Panc1 (cell line): Measurements from ENCODE around the gene TMEM141. TPM values are rescaled to one million over a fixed set of nuclear protein-coding genes. Genes with fewer than 3 reads are reported as not detected.

Source experiments
- ATAC-seq: fragments of 200-7000 bp; cut with Tn5 transposase; 2 replicates; pipeline ENCODE4 v1.9.1; 2020; ENCODE audit warnings: mild to moderate bottlenecking, moderate library complexity
- BruUV-seq: library from RNA; stranded (reverse); fragments of 400-500 nt; replicated peaks from 2 replicates; lab custom pipeline; 2021; lab: Mats Ljungman, UMichigan
- CTCF ChIA-PET: fragments of 300-600 bp; sonication (Branson Sonifier 250); formaldehyde crosslinking; loops from one replicate; lab custom pipeline; 2022; ENCODE audit warnings: antibody characterized with exemption; lab: Charles Lee
- POLR2A ChIA-PET: fragments of 300-600 bp; sonication (Branson Sonifier 250); formaldehyde crosslinking; loops from one replicate; lab custom pipeline; 2022; ENCODE audit warnings: antibody characterized with exemption; lab: Charles Lee
- DNase-seq: peaks from one replicate; pipeline ENCODE4 v3.0.0-alpha.2; 2010; ENCODE audit warnings: low read depth, low spot score
- H3K27ac ChIP-seq: 2 replicates; pipeline ENCODE4 v1.5.1; 2011; ENCODE audit warnings: mild to moderate bottlenecking, low read length, inconsistent platforms
- H3K27me3 ChIP-seq: fragments of 200-500 bp; sonication (Bioruptor generic); 2 replicates; pipeline ENCODE4 v1.6.0; 2014; ENCODE audit warnings: low read length, inconsistent platforms; ENCODE audit not compliant: control insufficient read depth, insufficient read depth
- H3K36me3 ChIP-seq: fragments of 200-500 bp; sonication (Bioruptor generic); 2 replicates; pipeline ENCODE4 v1.5.1; 2014; ENCODE audit warnings: inconsistent platforms, mild to moderate bottlenecking, low read length, moderate library complexity; ENCODE audit not compliant: control insufficient read depth, insufficient read depth
- H3K4me1 ChIP-seq: 2 replicates; pipeline ENCODE4 v1.5.1; 2011; ENCODE audit warnings: inconsistent platforms, mild to moderate bottlenecking, low read length, moderate library complexity; ENCODE audit not compliant: control insufficient read depth, insufficient read depth
- H3K4me3 ChIP-seq, 2 experiments: 2 replicates each; pipeline ENCODE4 v1.5.1; 2011 to 2012; ENCODE audit warnings: low read depth in 2 of 2, low read length in 2 of 2, mild to moderate bottlenecking in 2 of 2, inconsistent platforms in 1 of 2, moderate library complexity in 1 of 2
- H3K9me3 ChIP-seq: fragments of 200-500 bp; sonication (Bioruptor generic); 2 replicates; pipeline ENCODE4 v1.5.1; 2014; ENCODE audit warnings: low read depth, mild to moderate bottlenecking, inconsistent platforms, low read length, moderate library complexity; ENCODE audit not compliant: control insufficient read depth, insufficient read depth
- CTCF ChIP-seq: fragments of 450-650 bp; IDR thresholded peaks from 2 replicates; pipeline ENCODE4 v1.5.1; 2017; ENCODE audit warnings: mild to moderate bottlenecking
- POLR2AphosphoS5 ChIP-seq: IDR thresholded peaks from 2 replicates; pipeline ENCODE4 v1.6.1; 2012; ENCODE audit warnings: mild to moderate bottlenecking, low read depth, low read length, moderate library complexity
- REST ChIP-seq, 2 experiments: IDR thresholded peaks; 2 replicates each; pipeline ENCODE4 v1.6.1; 2011 to 2012; ENCODE audit warnings: low read depth in 2 of 2, control low read depth in 1 of 2, low read length in 1 of 2, mild to moderate bottlenecking in 1 of 2, moderate library complexity in 1 of 2; ENCODE audit not compliant: insufficient read depth in 1 of 2
- SIN3A ChIP-seq: IDR thresholded peaks from 2 replicates; pipeline ENCODE4 v1.6.1; 2012; ENCODE audit warnings: low read depth, mild to moderate bottlenecking, low read length, moderate library complexity, borderline replicate concordance; ENCODE audit not compliant: insufficient read depth
- TCF7L2 ChIP-seq: IDR thresholded peaks from 2 replicates; pipeline ENCODE4 v1.6.1; 2011; ENCODE audit warnings: mild to moderate bottlenecking, low read depth, low read length, inconsistent platforms
- in situ Hi-C: cut with HindIII; loops from 2 replicates; pipeline ENCODE4 v1.10.0; 2016; ENCODE audit warnings: low sequenced_read_pairs, low pct_unique_long_range_greater_than_20kb
- intact Hi-C: fragments of 100-400 bp; cut with micrococcal nuclease; formaldehyde crosslinking; loops from one replicate; pipeline ENCODE4 v1.10.0; 2022; ENCODE audit not compliant: unreplicated experiment
- total RNA-seq: library from RNA; stranded (reverse); gene quantifications from one replicate; pipeline ENCODE4 v1.2.1, GENCODE V29; 2021; ENCODE audit not compliant: unreplicated experiment

Gene TMEM141
- total RNA-seq, 1 experiment from 2014 or later: 53.5 TPM

GRCh38 chr9:136757751-136758140, 33.4 kb upstream of the TMEM141 start:
- Histone ChIP-seq H3K4me1 (peaks cover 3% of the 10 kb centered on the region; the same call in 1 of the 2 replicates), H3K27ac (no peak overlapping the region), H3K4me3 (no peak overlapping the region), H3K36me3 (no peaks in the 10 kb centered on the region), H3K27me3 (no peaks in the 10 kb centered on the region), H3K9me3 (no peaks in the 10 kb centered on the region)
- no TSS peak for BruUV-seq
- CTCF ChIA-PET: interaction anchor here (0.6 to 0.9 kb wide), 3 partner anchors 9 to 38 kb away, joined by 3 to 6 read pairs (median 4); no protein-coding TSS in a partner anchor
- no peak for ATAC-seq
- in situ Hi-C loops: no loop called here
- DNase-seq: no peak
- TF ChIP-seq REST (IDR thresholded peaks at IDR 0.05; ENCODE audit: insufficient read depth in 1 of 2, low read depth in 2 of 2, low read length in 1 of 2) (no peak), CTCF (no peak), POLR2AphosphoS5 (no peak), SIN3A (no peak), TCF7L2 (no peak)
- intact Hi-C loops: no loop called here
- POLR2A ChIA-PET: no interaction called here

- Histone ChIP-seq H3K27ac (no peak overlapping the region), H3K36me3 (no peaks in the 10 kb centered on the region), H3K4me1 (peaks cover 3% of the 10 kb centered on the region; the same call in 1 of the 2 replicates), H3K4me3 (no peak overlapping the region), H3K27me3 (no peaks in the 10 kb centered on the region), H3K9me3 (no peaks in the 10 kb centered on the region)
- intact Hi-C loops: no loop called here
- TF ChIP-seq TCF7L2 (no peak), CTCF (no peak), REST (IDR thresholded peaks at IDR 0.05; ENCODE audit: insufficient read depth in 1 of 2, low read depth in 2 of 2, low read length in 1 of 2) (no peak), SIN3A (no peak), POLR2AphosphoS5 (no peak)
- no TSS peak for BruUV-seq
- POLR2A ChIA-PET: no interaction called here
- CTCF ChIA-PET: no interaction called here
- no peak for DNase-seq
- ATAC-seq: no peak
- in situ Hi-C loops: no loop called here
These were observed 32.1 kb upstream of the TMEM141 start for GRCh38 chr9:136759001-136759400.
